Activated naive CD8-positive, alpha-beta T cell treated with anti-CD3 and anti-CD28 coated beads, Interleukin-2, amount 10 ng/mL, durations not matched to agents 7 days and 5 days (primary cell): ENCODE measurements around the gene TOM1L1. TPM values are rescaled to one million over a fixed set of nuclear protein-coding genes. Genes with fewer than 3 reads are reported as not detected.
"Not testable (repeated sequence)": the region's sequence is repeated elsewhere in the genome, so short reads cannot be mapped to it uniquely, and the experiment has no call there.

ENCODE experiments used
- ATAC-seq: fragments of 150-1000 bp; cut with Tn5 transposase; one replicate; pipeline ENCODE4 v1.10.0; 2021; ENCODE audit warnings: low read depth, moderate library complexity
- POLR2A ChIA-PET: fragments of 350-600 bp; sonication (Branson Sonifier 250); formaldehyde crosslinking; loops from one replicate; lab custom pipeline; 2021; ENCODE audit warnings: antibody characterized with exemption; lab: Charles Lee
- DNase-seq: peaks from one replicate; pipeline ENCODE4 v3.0.0; 2021
- H3K27ac Mint-ChIP-seq: one replicate; pipeline ENCODE4 v1.8.0; 2022; ENCODE audit warnings: mild to moderate bottlenecking, mixed read lengths
- H3K27me3 Mint-ChIP-seq: one replicate; pipeline ENCODE4 v1.8.0; 2022; ENCODE audit warnings: mild to moderate bottlenecking, moderate library complexity, mixed read lengths
- H3K36me3 Mint-ChIP-seq: one replicate; pipeline ENCODE4 v1.8.0; 2021; ENCODE audit warnings: mild to moderate bottlenecking, mixed read lengths
- H3K4me1 Mint-ChIP-seq: one replicate; pipeline ENCODE4 v1.8.0; 2021; ENCODE audit warnings: mixed read lengths
- H3K4me3 Mint-ChIP-seq: one replicate; pipeline ENCODE4 v1.8.0; 2022; ENCODE audit warnings: mild to moderate bottlenecking, moderate library complexity, mixed read lengths
- H3K9me3 Mint-ChIP-seq: one replicate; pipeline ENCODE4 v1.8.0; 2021; ENCODE audit warnings: mixed read lengths
- total RNA-seq, 2 experiments: library from RNA; stranded (reverse); gene quantifications; one replicate each; pipeline ENCODE4 v1.2.3, GENCODE V29; 2021

Gene TOM1L1
- total RNA-seq = not detected

- Mint-ChIP-seq H3K9me3 (no peaks in the 10 kb centered on the region), H3K36me3 (no peaks in the 10 kb centered on the region), H3K27me3 (peaks cover 44% of the 10 kb centered on the region), H3K27ac (no peak within 1 kb of the TSS), H3K4me1 (peaks cover 3% of the 10 kb centered on the region), H3K4me3 (peak within 1 kb of the TSS; percentile 64)
- ATAC-seq (peak; percentile 91), DNase-seq (peak; percentile 50)
- POLR2A ChIA-PET = no interaction called here
Observed at GRCh38 chr17:54900457-54901229, at the start of gene TOM1L1. TSS of gene TOM1L1 (plus strand) at chr17:54900852. CDS start at chr17:54900866, 14 bp downstream.

GRCh38 chr17:54859187-54859586, 41.5 kb upstream of the TOM1L1 start:
- no peaks in the 10 kb centered on the region for H3K9me3 Mint-ChIP-seq
- no peak overlapping the region for H3K4me3 Mint-ChIP-seq
- H3K36me3 Mint-ChIP-seq = no peaks in the 10 kb centered on the region
- no peak for ATAC-seq
- no peak overlapping the region for H3K27ac Mint-ChIP-seq
- no peaks in the 10 kb centered on the region for H3K4me1 Mint-ChIP-seq
- DNase-seq = no peak
- POLR2A ChIA-PET = no interaction called here
- H3K27me3 Mint-ChIP-seq = no peaks in the 10 kb centered on the region

- Mint-ChIP-seq H3K4me1 (no peaks in the 10 kb centered on the region), H3K9me3 (no peaks in the 10 kb centered on the region), H3K36me3 (no peaks in the 10 kb centered on the region), H3K4me3 (no peak overlapping the region), H3K27me3 (peaks cover 4% of the 10 kb centered on the region), H3K27ac (no peak overlapping the region)
- ATAC-seq (no peak), DNase-seq (no peak)
- POLR2A ChIA-PET = no interaction called here
Observed at GRCh38 chr17:54860617-54861470, 39.8 kb upstream of the TOM1L1 start.

- H3K4me3 Mint-ChIP-seq = no peak overlapping the region
- no peaks in the 10 kb centered on the region for H3K9me3 Mint-ChIP-seq
- peaks cover 4% of the 10 kb centered on the region for H3K27me3 Mint-ChIP-seq
- H3K36me3 Mint-ChIP-seq = no peaks in the 10 kb centered on the region
- no peaks in the 10 kb centered on the region for H3K4me1 Mint-ChIP-seq
- POLR2A ChIA-PET = no interaction called here
- no peak overlapping the region for H3K27ac Mint-ChIP-seq
- no peak for DNase-seq
- no peak for ATAC-seq
Observed at GRCh38 chr17:54861471-54861983, 39.1 kb upstream of the TOM1L1 start.

GRCh38 chr17:54863176-54863575, 37.5 kb upstream of the TOM1L1 start:
- Mint-ChIP-seq H3K4me1 (no peaks in the 10 kb centered on the region), H3K36me3 (no peaks in the 10 kb centered on the region), H3K9me3 (no peaks in the 10 kb centered on the region), H3K4me3 (no peak overlapping the region), H3K27me3 (peaks cover 4% of the 10 kb centered on the region), H3K27ac (no peak overlapping the region)
- POLR2A ChIA-PET = no interaction called here
- ATAC-seq (no peak), DNase-seq (no peak)

GRCh38 chr17:54864070-54864469, 36.6 kb upstream of the TOM1L1 start:
- Mint-ChIP-seq H3K9me3 (no peaks in the 10 kb centered on the region), H3K4me3 (no peak overlapping the region), H3K27ac (no peak overlapping the region), H3K36me3 (no peaks in the 10 kb centered on the region), H3K27me3 (peaks cover 4% of the 10 kb centered on the region), H3K4me1 (no peaks in the 10 kb centered on the region)
- no peak for DNase-seq
- POLR2A ChIA-PET = no interaction called here
- ATAC-seq = no peak

- Mint-ChIP-seq H3K4me1 (no peaks in the 10 kb centered on the region), H3K9me3 (no peaks in the 10 kb centered on the region), H3K27me3 (peaks cover 4% of the 10 kb centered on the region), H3K4me3 (no peak overlapping the region), H3K27ac (no peak overlapping the region), H3K36me3 (no peaks in the 10 kb centered on the region)
- POLR2A ChIA-PET = no interaction called here
- ATAC-seq = no peak
- DNase-seq = no peak
Observed at GRCh38 chr17:54864636-54865356, 35.9 kb upstream of the TOM1L1 start.

- Mint-ChIP-seq H3K9me3 (no peaks in the 10 kb centered on the region), H3K27ac (no peak overlapping the region)
- POLR2A ChIA-PET = no interaction called here
Observed at GRCh38 chr17:54867634-54868033, 33.0 kb upstream of the TOM1L1 start.

GRCh38 chr17:54870671-54871175, 29.9 kb upstream of the TOM1L1 start:
- DNase-seq (no peak), ATAC-seq (no peak)
- no peaks in the 10 kb centered on the region for H3K4me1 Mint-ChIP-seq
- no peaks in the 10 kb centered on the region for H3K9me3 Mint-ChIP-seq
- H3K36me3 Mint-ChIP-seq = no peaks in the 10 kb centered on the region
- no peak overlapping the region for H3K27ac Mint-ChIP-seq
- peaks cover 4% of the 10 kb centered on the region for H3K27me3 Mint-ChIP-seq
- no peak overlapping the region for H3K4me3 Mint-ChIP-seq
- POLR2A ChIA-PET = no interaction called here

More at GRCh38 chr17:54867634-54868033, 33.0 kb upstream of the TOM1L1 start:
- no peaks in the 10 kb centered on the region for H3K4me1 Mint-ChIP-seq
- DNase-seq = no peak
- H3K4me3 Mint-ChIP-seq = no peak overlapping the region
- ATAC-seq = no peak
- H3K27me3 Mint-ChIP-seq = peaks cover 9% of the 10 kb centered on the region
- no peaks in the 10 kb centered on the region for H3K36me3 Mint-ChIP-seq

GRCh38 chr17:54875906-54876305, 24.7 kb upstream of the TOM1L1 start:
- DNase-seq, H3K4me3 Mint-ChIP-seq, ATAC-seq, H3K4me1 Mint-ChIP-seq, H3K36me3 Mint-ChIP-seq, H3K27me3 Mint-ChIP-seq, POLR2A ChIA-PET, H3K27ac Mint-ChIP-seq, H3K9me3 Mint-ChIP-seq: not testable (repeated sequence)

GRCh38 chr17:54876656-54877195, 23.9 kb upstream of the TOM1L1 start:
- Mint-ChIP-seq H3K4me1 (no peaks in the 10 kb centered on the region), H3K27me3 (peaks cover 3% of the 10 kb centered on the region), H3K27ac (no peak overlapping the region), H3K9me3 (no peaks in the 10 kb centered on the region), H3K4me3 (no peak overlapping the region), H3K36me3 (no peaks in the 10 kb centered on the region)
- DNase-seq (no peak), ATAC-seq (no peak)
- POLR2A ChIA-PET = no interaction called here

GRCh38 chr17:54881255-54881972, 19.2 kb upstream of the TOM1L1 start:
- Mint-ChIP-seq H3K9me3 (no peaks in the 10 kb centered on the region), H3K27ac (no peak overlapping the region), H3K4me1 (peaks cover 1% of the 10 kb centered on the region), H3K27me3 (peaks cover 7% of the 10 kb centered on the region), H3K4me3 (no peak overlapping the region), H3K36me3 (no peaks in the 10 kb centered on the region)
- POLR2A ChIA-PET = no interaction called here
- DNase-seq (no peak), ATAC-seq (no peak)
